ENCODE data around the gene USP21. TPM values are rescaled to one million over a fixed set of nuclear protein-coding genes. Genes with fewer than 3 reads are reported as not detected.

Gene USP21
- total and polyA plus RNA-seq, 2 of the 13 experiments (the other 11 are each of a cell fraction or from before 2014, with no cell fraction given), result 10.1 to 33.1 TPM

GRCh38 chr1:161209790-161210409 lies 50.6 kb downstream of the USP21 start (continued):
- no peak for TF ChIP-seq JUND (CRISPR knock-in tag; IDR thresholded peaks at IDR 0.05)
- peak; percentile 37; the same call in 1 of the 2 replicates for TF ChIP-seq ZNF362 (CRISPR knock-in tag; IDR thresholded peaks at IDR 0.05; ENCODE audit: borderline replicate concordance)
- peak; percentile 57 to 66; a peak in 2 of 4 replicates for TF ChIP-seq HMGXB4 (CRISPR knock-in tag; IDR thresholded peaks at IDR 0.05; ENCODE audit: borderline replicate concordance in 1 of 2, low read depth in 1 of 2)
- TF ChIP-seq HMGXB3 (CRISPR knock-in tag; IDR thresholded peaks at IDR 0.05; ENCODE audit: borderline replicate concordance), result peak; percentile 49; the same call in 1 of the 2 replicates
- TF ChIP-seq MXI1 (IDR thresholded peaks at IDR 0.05; ENCODE audit: borderline replicate concordance, low read depth, low read length), result 0 out of 3 replicates have a peak, but pooled peaks have one; percentile 43
- TF ChIP-seq IKZF4 (CRISPR knock-in tag; IDR thresholded peaks at IDR 0.05; ENCODE audit: borderline replicate concordance, low read depth, not compliant biosample characterization), result peak; percentile 55
- TF ChIP-seq PATZ1 (CRISPR knock-in tag; IDR thresholded peaks at IDR 0.05), result peak; percentile 71
- peak; percentile 52; the same call in 1 of the 2 replicates for TF ChIP-seq SALL1 (CRISPR knock-in tag; IDR thresholded peaks at IDR 0.05)
- TF ChIP-seq CHD2 (IDR thresholded peaks at IDR 0.05; ENCODE audit: low read depth, low read length), result peak; percentile 49; the same call in 1 of the 2 replicates
- TF ChIP-seq ZNF660 (CRISPR knock-in tag; IDR thresholded peaks at IDR 0.05; ENCODE audit: borderline replicate concordance, low read depth), result no peak
- peak; percentile 27; the same call in 1 of the 2 replicates for TF ChIP-seq ZFP91 (CRISPR knock-in tag; IDR thresholded peaks at IDR 0.05; ENCODE audit: borderline replicate concordance)
- TF ChIP-seq JUN (CRISPR knock-in tag; IDR thresholded peaks at IDR 0.05), result no peak
- 0 out of 2 replicates have a peak, but pooled peaks have one; percentile 21 for TF ChIP-seq KLF11 (CRISPR knock-in tag; IDR thresholded peaks at IDR 0.05)
- peak; percentile 28 for TF ChIP-seq CCAR2 (optimal IDR thresholded peaks at IDR 0.05; ENCODE audit: low read depth, low read length)
- no peak for TF ChIP-seq ZNF615 (CRISPR knock-in tag; IDR thresholded peaks at IDR 0.05; ENCODE audit: borderline replicate concordance)
- peak; percentile 56 for TF ChIP-seq XRCC5 (optimal IDR thresholded peaks at IDR 0.05; ENCODE audit: low read length)
